ENCODE results near the gene SUPT4H1.

Gene SUPT4H1

GRCh38 chr17:58338841-58339754 is 12.9 kb downstream of the SUPT4H1 start:
- peak; percentile 92 for DNase-seq

GRCh38 chr17:58338454-58338840 is 13.6 kb downstream of the SUPT4H1 start:
- DNase-seq, result no peak

GRCh38 chr17:58337600-58338453 is 14.2 kb downstream of the SUPT4H1 start:
- peak; percentile 98 for DNase-seq

- no peak for DNase-seq
Observed at GRCh38 chr17:58337210-58337599, 14.8 kb downstream of the SUPT4H1 start.

- no peak for DNase-seq
Observed at GRCh38 chr17:58336456-58337209, 15.4 kb downstream of the SUPT4H1 start.

- DNase-seq, result peak; percentile 37
Observed at GRCh38 chr17:58335779-58336455, 16.1 kb downstream of the SUPT4H1 start.

- DNase-seq, result no peak
Observed at GRCh38 chr17:58335061-58335731, 16.8 kb downstream of the SUPT4H1 start.

- no peak for DNase-seq
Observed at GRCh38 chr17:58334661-58335060, 17.3 kb downstream of the SUPT4H1 start.

- no peak for DNase-seq
Observed at GRCh38 chr17:58334256-58334655, 17.7 kb downstream of the SUPT4H1 start.

GRCh38 chr17:58333736-58334207 is 18.2 kb downstream of the SUPT4H1 start:
- DNase-seq, result no peak

- no peak for DNase-seq
Observed at GRCh38 chr17:58332778-58333735, 18.9 kb downstream of the SUPT4H1 start.

GRCh38 chr17:58331815-58332777 is 19.9 kb downstream of the SUPT4H1 start:
- DNase-seq, result no peak

GRCh38 chr17:58330997-58331814 is 20.8 kb downstream of the SUPT4H1 start:
- no peak for DNase-seq

- DNase-seq, result no peak
Observed at GRCh38 chr17:58330538-58330996, 21.4 kb downstream of the SUPT4H1 start.

GRCh38 chr17:58329810-58330537 is 22.0 kb downstream of the SUPT4H1 start:
- DNase-seq, result no peak

- DNase-seq, result no peak
Observed at GRCh38 chr17:58329035-58329809, 22.8 kb downstream of the SUPT4H1 start.
